ENCODE data around the gene CDC42EP1.
A peak's percentile ranks its signal among the peaks of the same experiment; 100 is the strongest.

Gene CDC42EP1

DNA sequence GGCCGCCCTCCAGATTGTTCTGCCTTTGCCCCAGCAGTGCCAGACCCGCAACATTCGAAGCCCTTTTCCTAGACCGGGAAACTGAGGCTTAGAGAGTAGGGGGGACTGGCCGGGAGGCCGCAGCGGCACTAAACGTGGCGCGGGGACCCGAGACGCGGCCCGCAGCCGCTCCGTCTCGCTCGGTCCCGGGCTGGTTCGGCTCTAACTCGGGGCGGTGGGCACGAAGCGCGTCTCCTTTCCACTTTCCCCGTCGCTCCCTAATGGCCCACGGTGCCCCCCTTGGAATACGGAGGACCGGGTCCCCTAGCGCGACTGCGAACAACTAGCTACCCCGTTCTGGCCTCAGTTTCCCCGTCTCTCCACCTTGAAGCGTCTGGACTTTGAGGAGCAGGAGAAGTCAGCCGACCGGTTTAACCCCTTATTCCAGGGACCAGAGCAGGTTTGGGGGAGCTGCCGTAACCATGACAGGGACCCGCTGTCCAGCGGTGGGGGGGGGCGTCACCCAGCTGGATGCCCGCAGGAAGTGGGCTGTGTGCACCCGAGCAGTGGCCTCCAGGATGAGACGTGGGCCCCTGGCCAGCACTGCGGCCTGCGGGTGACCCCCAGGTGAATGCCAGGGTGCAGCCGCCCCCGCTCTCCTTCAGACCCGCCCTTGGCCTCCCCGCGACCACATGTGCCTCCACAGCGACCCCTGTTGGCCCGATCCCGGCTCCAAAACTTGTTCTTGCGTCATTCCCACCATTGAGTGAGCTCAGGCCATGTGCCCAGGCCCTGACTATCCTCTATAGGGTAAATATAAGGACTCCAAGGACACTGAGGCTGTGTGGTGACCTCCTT, 1.1 kb downstream of the CDC42EP1 start:
- peak; percentile 93 for DNase-seq (ENCODE audit: low spot score)

DNA sequence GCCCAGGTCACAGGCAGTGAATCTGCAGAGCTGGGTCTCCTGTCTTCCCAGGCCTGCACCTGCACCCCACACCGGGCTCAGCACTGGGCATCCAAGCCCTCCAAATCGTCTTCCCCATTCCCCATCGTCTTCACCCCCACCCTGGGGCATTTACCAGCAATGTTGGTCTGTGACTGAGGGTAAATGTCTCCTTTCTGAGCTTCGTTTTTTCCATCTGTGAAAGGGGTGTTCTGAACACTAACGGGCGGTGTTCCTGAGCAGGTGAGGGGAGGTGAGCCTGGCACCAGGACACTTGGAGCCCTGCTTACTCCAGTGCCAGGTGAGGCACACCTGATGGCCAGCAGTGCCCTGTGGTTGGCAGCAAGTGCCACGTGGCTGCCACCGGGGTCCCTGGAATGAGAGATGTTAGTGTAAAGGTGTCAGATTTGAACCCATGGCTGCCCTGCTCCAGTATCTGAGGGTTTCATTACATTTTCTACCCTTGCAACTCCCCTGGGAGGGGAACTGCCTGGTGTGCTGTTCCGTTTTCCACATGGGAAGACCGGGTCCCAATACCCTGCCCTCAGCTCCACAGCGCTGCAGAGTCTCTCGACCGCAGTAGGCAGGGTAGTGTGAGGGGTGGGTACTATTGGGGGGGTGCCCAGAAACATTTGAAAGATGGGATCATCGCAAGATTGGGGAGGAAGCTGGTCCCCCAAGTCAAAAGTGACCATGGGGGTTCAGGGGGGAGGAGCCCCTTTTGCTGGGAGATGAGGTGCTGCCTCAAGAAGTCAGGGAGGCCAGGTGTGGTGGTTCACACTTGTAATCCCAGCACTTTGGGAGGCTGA, 2.0 kb downstream of the CDC42EP1 start:
- no peak for DNase-seq (ENCODE audit: low spot score)

DNA sequence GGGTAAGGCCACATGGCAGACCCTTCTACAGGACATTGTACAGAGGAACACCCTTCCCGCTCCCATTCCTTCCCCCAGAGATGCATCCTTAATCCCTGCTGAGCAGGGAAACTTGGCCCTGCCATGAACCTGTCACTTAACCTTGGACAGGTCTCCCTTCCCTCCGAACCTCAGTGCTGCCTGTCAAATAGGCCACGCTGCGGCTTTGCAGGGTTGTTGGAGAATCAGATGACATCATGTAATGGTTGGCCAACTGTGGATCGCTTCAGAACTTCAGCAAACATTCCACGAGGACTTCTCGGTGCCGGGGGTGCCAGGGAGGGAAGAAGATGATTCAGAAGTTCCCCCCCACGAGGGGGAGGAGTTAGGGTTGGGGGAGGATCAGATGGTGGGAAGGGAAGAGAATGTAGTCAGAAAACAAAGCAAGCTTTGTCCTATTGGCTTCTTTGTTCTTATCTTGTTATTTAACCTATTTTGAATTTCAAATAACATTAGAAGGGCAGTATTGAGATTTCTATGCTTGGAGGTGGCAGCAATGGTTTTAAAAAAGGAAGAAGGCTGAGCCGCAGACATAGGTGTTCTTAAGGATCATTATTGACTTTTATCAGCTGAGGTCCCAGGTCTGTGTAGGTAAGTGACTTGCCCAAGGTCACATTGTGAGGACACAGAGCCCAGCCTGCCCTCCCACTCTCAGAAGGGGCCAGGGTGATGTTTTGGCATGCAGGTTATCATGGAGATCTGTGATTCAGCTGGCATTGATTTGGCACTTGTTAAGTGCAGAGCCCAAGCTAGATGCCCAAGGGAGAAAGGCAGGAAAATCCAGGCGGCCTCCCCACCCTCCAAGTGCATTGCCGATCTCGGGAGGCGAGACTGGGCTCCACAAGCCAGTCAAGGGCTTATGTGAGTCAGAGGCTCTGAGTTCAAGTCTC, 3.1 kb downstream of the CDC42EP1 start:
- peak; percentile 98 for DNase-seq (ENCODE audit: low spot score)

DNA sequence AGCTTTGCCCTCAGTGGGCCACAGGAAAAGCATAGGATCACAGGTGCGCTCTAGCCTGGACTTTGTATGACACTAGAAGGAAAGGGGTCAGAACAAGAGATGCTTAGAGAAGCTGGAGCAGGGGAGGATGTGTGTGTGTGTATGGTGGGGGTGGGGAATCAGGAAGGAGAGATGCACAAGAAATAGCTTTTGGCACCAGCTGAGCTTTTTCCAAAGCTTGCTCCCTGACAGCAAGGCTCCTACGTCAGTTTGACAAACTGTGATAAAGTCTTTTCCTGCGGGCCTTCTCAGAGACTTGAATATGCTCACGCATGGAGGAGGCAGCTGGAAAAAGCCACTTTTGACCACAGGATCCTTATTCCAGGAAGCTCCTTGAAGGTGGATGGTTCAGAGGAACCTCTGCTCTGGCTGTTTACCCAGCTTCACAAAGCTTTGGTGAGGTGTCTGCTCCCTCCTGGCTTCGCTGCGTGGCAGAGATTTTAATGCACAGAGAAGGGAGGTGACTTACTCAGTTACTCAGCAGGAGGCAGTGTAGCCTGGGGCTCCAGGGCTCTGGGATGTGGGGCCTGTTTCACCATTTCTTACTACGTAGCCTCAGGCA, 3.9 kb downstream of the CDC42EP1 start:
- peak; percentile 48 for DNase-seq (ENCODE audit: low spot score)

DNA sequence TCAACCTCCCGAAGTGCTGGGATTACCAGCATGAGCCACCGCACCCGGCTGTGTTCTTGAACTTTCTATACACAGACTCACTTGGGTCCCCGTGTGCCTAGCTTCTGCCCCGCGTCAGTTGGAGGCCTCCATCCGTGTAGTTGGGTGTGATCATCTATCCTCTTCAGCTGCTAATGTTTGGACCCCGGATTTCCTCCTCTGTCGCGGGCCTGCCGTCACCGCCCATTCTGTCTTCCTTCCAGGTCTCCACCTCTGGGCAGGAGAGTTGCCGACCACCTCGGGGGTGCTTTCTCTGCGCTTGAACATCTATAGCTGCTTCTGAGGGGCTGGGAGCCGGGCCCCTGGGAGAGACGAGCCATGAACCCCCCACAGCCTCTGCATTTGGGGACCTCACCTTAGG, 5.5 kb downstream of the CDC42EP1 start:
- no peak for DNase-seq (ENCODE audit: low spot score)

DNA sequence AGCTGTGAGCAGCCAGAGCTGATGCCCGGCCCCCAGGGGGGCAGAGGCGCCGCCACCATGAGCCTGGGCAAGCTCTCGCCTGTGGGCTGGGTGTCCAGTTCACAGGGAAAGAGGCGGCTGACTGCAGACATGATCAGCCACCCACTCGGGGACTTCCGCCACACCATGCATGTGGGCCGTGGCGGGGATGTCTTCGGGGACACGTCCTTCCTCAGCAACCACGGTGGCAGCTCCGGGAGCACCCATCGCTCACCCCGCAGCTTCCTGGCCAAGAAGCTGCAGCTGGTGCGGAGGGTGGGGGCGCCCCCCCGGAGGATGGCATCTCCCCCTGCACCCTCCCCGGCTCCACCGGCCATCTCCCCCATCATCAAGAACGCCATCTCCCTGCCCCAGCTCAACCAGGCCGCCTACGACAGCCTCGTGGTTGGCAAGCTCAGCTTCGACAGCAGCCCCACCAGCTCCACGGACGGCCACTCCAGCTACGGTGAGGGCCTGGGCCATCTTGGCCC, 6.1 kb downstream of the CDC42EP1 start:
- DNase-seq (ENCODE audit: low spot score): no peak

DNA sequence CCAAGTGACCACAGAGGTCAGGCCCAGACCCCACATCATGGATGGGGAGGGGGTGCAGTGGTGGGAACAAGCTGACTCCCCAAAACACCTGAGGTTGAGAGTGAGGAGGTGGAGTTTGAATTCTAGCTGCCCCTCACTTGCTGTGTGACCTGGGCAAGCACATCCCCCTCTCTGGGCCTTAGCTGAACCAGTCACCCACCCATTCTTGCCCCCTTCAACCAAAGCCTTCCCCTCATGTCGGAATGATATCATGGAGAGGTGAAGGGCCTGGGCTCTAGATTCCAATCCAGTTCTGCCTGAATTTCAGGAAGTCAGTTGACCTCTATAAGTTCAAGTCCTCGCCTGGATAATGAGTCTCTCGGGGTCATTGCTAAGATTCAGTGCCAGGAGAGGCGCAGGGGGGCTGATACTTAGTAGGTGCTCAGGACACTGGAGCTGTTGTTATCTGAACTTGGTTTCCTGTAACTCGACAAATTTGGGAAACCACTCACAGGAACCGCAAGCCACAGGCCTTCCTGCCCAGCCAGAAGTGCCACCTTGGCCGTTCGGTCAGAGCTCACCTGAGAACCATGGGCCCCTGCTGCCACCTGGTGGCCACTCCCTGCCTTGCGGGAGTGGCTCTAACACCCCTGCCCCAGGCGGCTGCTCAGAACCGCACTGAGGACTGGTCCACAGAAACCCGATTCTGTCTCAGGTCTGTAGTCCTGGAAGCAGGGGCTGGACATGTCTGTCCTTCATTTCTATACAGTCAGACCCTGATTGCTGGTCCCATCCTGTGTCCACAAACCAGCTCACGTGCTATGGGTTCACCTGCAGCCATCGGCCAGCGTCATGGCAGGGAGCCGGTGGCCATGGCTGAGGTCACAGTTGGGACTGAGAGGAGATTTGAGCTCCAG, 6.9 kb downstream of the CDC42EP1 start:
- peak; percentile 72 for DNase-seq (ENCODE audit: low spot score)

DNA sequence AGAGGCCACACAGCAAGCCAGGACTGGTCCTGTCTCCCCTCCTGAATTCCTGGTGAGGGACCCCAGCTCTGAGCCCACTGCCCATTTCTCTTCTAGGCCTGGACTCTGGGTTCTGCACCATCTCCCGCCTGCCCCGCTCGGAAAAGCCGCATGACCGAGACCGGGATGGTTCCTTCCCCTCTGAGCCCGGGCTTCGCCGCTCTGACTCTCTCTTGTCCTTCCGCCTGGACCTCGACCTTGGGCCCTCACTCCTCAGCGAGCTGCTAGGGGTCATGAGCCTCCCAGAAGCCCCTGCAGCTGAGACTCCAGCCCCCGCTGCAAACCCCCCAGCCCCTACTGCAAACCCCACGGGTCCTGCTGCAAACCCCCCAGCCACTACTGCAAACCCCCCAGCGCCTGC, 7.7 kb downstream of the CDC42EP1 start:
- no peak for DNase-seq (ENCODE audit: low spot score)

DNA sequence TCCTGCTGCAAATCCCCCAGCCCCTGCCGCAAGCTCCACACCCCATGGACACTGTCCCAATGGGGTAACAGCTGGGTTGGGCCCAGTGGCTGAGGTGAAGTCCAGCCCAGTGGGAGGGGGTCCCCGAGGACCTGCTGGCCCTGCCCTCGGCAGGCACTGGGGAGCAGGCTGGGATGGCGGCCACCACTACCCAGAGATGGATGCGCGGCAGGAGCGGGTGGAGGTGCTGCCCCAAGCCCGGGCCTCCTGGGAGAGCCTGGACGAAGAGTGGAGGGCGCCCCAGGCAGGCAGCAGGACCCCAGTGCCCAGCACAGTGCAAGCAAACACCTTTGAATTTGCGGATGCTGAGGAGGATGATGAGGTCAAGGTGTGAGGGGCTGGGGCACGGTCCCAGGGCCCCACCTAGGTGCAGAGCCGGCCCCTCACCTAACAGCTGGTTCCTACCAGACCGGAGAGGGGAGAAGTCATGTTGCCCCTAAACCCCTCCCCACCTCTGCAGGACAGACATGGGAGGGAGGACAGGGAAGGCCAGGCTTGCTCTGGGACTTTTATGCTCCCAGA, 8.2 kb downstream of the CDC42EP1 start:
- DNase-seq (ENCODE audit: low spot score): no peak

DNA sequence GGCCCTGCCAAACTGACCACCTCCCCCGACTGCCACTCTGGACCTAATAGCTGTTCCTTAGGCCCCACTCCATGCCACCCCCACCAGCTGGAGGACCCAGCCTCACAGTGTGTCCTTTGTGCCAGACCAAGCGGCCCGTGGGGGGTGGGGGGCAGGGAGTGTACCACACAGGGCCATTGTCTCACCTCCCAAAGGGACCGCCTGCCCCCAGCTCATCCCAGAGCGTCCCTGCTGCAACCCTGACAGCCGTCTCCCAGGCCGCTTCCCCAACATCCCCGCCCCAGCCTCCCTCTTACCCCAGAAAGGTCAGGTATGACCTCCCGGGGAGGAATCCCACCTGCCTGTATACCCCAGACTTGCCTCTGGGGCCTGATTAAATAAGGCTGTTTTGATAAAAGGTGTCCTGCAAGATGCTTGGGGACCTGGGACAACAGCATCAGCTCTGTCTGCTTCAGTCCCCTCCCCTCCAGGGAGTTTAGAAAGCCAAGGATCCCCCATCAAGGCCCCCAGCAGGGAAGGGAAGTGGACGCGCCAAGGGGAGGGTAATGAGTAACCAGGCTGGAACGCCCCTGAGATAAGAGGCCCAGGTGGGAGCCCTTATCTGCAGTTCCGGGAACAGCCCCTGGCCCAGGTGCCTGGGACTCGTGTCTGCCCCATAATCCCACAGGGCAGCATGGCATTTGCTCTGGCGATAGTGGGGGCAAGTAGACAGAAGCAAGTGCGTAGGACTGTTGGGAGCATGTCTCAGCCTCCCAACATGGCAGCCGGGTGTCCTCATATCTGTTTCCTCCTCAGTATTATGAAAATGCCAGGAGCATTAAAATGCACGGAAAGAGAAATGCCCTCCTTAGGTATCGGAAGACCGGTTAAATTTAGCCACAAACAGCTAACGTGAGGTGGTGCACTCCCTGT, 9.0 kb downstream of the CDC42EP1 start:
- no peak for DNase-seq (ENCODE audit: low spot score)

DNA sequence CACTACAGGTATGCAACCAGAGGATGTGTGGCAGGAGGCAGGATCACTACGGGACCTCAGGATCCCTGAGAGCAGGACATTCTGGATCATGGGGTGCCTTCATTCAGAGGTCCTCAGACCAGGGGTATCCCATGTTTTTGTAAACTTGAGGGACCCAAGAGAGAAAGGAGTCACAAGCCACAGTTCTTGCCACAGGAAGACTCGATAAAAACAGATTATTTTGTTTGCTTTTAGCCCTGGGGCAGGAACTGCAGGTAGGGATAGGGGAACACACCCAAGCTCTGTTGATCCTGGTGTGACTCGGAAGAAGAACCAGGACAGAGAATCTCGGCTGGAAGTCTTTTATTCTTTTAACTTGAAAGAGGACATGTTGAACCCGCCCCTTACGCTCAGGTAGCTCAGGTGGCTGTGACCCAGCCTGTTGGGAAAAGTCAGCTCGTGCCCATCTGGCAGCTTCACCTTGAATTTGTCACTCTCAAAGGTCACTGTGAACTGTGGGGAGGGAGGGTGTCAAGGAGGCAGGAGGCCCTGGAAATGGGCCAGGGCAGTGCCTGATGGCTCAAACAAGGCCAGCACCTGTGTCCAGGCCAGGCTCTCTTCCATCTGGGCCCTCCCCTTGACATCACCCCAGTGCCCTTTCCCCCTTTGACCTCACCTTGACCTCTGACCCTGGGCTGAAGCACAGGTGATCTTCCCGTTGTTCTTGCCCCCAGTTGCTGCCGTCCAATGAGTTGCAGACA, 9.8 kb downstream of the CDC42EP1 start:
- no peak for DNase-seq (ENCODE audit: low spot score)

DNA sequence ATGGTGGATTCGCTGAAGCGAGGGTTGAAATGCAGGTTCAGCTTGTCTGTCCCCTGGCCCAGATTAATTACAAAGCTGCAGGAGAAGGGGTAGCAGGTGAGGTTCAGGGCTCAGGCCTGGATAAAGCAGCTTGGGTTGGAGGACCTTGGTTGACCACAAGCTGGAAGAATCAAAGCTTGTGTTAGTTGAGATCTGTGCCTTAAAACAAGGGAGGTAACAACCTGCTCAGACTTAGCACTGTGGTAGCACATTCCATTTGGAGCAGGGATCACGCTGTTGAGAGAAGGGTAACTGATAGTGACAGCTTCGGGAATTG, 10.3 kb downstream of the CDC42EP1 start:
- DNase-seq (ENCODE audit: low spot score): no peak

DNA sequence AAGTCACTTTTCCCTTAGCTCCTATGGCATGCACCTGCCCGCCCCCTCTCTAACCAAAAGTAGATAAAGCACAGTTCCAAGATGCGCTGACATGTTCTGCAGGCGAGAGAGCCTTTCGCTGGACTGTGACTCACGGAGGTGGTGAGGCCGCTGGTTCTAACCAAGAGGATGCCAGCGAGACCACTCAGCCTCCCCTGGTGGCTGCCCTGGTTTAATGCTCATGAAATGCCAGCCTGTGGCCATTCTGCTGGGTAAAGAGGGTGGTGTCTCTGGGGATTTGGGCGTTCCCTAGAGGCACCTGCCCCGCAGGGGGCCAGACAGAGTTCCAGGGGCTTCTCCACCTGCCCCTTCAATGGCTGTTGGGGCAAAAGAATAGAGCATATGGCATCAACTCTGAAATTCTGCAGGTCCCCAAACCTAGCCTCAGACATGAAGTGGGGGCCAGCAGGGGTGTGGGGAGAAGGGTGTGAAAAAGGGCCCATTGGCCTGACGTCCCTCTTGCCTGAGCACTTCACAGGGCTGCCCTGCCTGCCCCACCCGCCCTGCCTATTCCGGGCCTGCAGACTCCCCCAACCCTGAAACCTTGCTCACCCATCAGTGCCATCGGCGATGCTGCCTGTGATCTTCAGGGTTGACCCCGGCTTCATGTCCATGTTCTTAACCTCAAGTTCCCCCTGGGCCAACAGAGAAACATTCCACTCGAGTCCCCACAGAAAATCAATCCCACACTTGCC, 11.1 kb downstream of the CDC42EP1 start:
- no peak for DNase-seq (ENCODE audit: low spot score)

DNA sequence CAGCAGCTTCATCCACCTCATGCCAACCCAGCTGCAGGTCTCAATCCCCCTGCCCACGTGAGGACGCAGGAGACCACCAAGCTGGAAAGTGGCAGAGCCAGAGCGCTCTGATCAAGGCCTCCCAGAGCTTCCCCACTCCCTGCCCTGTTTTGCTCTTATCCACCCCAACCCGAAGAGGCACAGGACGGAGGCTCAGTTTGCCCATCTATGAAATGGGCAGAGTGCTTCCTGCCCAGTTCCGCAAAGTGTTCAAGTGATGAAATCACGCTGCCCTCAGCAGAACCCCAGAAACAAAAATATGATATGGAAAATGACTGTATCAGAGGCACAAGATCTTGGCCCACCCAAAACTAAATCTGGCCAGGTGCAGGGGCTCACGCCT, 11.7 kb downstream of the CDC42EP1 start:
- DNase-seq (ENCODE audit: low spot score): no peak

DNA sequence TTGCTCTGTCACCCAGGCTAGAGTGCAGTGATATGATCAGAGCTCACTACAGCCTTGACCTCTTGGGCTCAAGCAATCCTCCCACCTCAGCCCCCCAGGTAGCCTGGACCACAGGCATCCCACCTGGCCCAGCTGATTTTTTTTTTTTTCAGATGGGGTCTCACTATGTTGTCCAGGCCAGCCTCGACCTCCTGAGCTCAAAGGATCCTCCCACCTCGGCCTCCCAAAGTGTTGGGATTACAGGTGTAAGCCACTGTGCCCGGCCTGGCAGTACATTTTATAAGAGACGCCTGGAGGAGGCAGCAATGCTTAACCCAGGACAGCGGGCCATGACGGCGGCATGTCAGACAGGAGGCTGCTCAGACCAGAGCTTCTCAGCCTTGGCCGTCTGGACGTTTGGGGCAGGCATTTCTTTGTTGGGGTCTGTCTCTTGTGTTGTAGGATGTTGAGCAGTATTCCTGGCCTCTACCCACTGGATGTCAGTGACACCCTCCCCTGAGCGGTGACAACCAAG, 15.3 kb downstream of the CDC42EP1 start:
- no peak for DNase-seq (ENCODE audit: low spot score)

DNA sequence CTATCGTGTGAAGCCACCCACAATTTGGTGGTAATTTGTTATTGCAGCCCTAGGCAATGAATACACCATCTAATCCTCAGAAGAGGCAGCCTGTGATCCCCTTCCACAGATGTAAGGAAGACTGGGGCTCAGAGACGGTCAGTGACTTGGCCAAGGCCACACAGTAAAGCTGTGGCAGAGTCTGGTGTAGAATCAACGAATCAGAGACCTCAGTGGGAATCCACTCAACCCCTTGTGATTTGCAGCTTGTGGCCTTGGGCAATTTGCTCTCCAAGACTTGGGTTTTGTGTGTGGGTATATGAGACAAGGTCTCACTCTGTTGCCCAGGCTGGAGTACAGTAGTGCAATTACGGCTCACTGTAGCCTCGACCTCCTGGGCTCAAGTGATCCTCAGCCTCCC, 17.7 kb downstream of the CDC42EP1 start:
- no peak for DNase-seq (ENCODE audit: low spot score)

DNA sequence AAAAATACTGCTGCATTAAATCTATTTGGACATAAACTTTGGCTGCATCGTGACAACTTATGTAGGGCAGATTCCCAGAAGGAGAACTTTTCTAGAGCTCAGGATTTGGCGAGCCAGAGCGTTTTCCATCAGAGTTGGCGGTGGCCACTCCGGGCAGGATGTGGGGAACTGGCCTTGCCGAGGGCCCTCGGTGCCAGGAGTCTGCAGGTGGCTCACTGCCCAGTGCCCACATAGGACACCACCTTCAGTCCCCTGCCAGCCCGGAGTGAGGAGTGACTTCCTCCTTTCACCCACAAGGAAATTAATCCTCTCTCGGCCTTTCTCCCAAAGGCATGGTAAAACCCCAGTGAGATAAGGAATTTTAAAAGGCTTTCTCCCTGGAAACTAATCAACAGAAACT, 21.2 kb downstream of the CDC42EP1 start:
- DNase-seq (ENCODE audit: low spot score): no peak

DNA sequence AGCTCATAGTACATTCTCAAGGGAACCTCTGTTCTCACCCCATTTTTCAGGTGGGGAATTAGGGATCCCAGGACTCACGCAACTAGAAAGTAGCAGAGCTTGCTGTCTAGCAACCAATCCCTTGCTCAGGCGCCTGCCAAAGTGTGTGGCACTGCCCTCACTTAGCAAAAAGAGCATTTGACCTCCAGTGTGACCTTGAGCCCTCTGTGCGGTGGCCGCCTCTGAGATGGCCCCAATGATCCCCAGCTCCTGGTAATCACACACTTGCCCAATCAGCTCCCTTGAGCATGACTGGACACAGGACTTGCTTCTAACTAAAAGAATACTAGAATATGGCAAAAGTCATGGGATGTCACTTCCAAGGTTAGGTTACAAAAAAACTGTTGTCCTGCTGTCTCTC, 22.2 kb downstream of the CDC42EP1 start:
- no peak for DNase-seq (ENCODE audit: low spot score)
